ENCODE results near the gene PBX2.
"Not testable (repeated sequence)": the region's sequence is repeated elsewhere in the genome, so short reads cannot be mapped to it uniquely, and the experiment has no call there.

PBX2 gene

GRCh38 chr6:32148289-32149091 is 41.5 kb downstream of the PBX2 start:
- DNase-seq: no peak

- DNase-seq: no peak
Measured at GRCh38 chr6:32147401-32148132, 42.4 kb downstream of the PBX2 start.

- no peak for DNase-seq
Measured at GRCh38 chr6:32146687-32147086, 43.3 kb downstream of the PBX2 start.

- no peak for DNase-seq
Measured at GRCh38 chr6:32146287-32146686, 43.7 kb downstream of the PBX2 start.

GRCh38 chr6:32144238-32144637 is 45.8 kb downstream of the PBX2 start:
- DNase-seq: not testable (repeated sequence)

GRCh38 chr6:32140420-32141046 is 49.5 kb downstream of the PBX2 start:
- no peak for DNase-seq

- DNase-seq: no peak
Measured at GRCh38 chr6:32139590-32139989, 50.4 kb downstream of the PBX2 start.

- DNase-seq: no peak
Measured at GRCh38 chr6:32137454-32137853, 52.5 kb downstream of the PBX2 start.

All from cerebellar nuclear complex (tissue), 1 donor.